Stimulated activated naive CD8-positive, alpha-beta T cell treated with anti-CD3 and anti-CD28 coated beads, Interleukin-15, amount 100 ng/mL, for 72 hours (primary cell): ENCODE results near the gene CACTIN.

Experiments used
- ATAC-seq: fragments of 150-1000 bp; cut with Tn5 transposase; 2 replicates; pipeline ENCODE4 v1.10.0; 2021; ENCODE audit warnings: mild to moderate bottlenecking, moderate library complexity
- DNase-seq, 2 donors: peaks; one replicate each; pipeline ENCODE4 v3.0.0; 2021 to 2022
- H3K27ac Mint-ChIP-seq, 2 donors: one replicate each; pipeline ENCODE4 v1.8.0; 2022; ENCODE audit warnings: mild to moderate bottlenecking in 2 of 2, mixed read lengths in 2 of 2, moderate library complexity in 2 of 2
- H3K27me3 Mint-ChIP-seq: one replicate; pipeline ENCODE4 v1.8.0; 2022; ENCODE audit warnings: mixed read lengths
- H3K4me1 Mint-ChIP-seq: one replicate; pipeline ENCODE4 v1.8.0; 2022; ENCODE audit warnings: mild to moderate bottlenecking, mixed read lengths
- H3K4me3 Mint-ChIP-seq, 2 donors: one replicate each; pipeline ENCODE4 v1.8.0; 2022; ENCODE audit warnings: mild to moderate bottlenecking in 2 of 2, mixed read lengths in 2 of 2, moderate library complexity in 1 of 2
- H3K9me3 Mint-ChIP-seq, 2 donors: one replicate each; pipeline ENCODE4 v1.8.0; 2022; ENCODE audit warnings: mixed read lengths in 2 of 2

Gene CACTIN

GRCh38 chr19:3627351-3627723 lies 747 bp upstream of the CACTIN start:
- Mint-ChIP-seq H3K27me3 (no peaks in the 10 kb centered on the region), H3K4me1 (peaks cover 35% of the 10 kb centered on the region), H3K9me3 (no peaks in the 10 kb centered on the region), H3K27ac (no peak overlapping the region), H3K4me3 (peak overlapping the region; percentile 94 to 100)
- DNase-seq (no peak), ATAC-seq (no peak)

GRCh38 chr19:3625996-3626472 lies 556 bp downstream of the CACTIN start:
- Mint-ChIP-seq H3K27me3 (no peaks in the 10 kb centered on the region), H3K4me3 (peak overlapping the region; percentile 94 to 100), H3K9me3 (no peaks in the 10 kb centered on the region), H3K27ac (peak overlapping the region; percentile 99 to 100), H3K4me1 (peaks cover 35% of the 10 kb centered on the region)
- no peak for DNase-seq
- peak; percentile 21 for ATAC-seq

GRCh38 chr19:3623716-3624115 lies 2.9 kb downstream of the CACTIN start:
- Mint-ChIP-seq H3K4me1 (peaks cover 35% of the 10 kb centered on the region), H3K4me3 (no peak overlapping the region), H3K27ac (no peak overlapping the region), H3K9me3 (no peaks in the 10 kb centered on the region), H3K27me3 (no peaks in the 10 kb centered on the region)
- DNase-seq, result no peak
- ATAC-seq, result no peak

- no peak for ATAC-seq
- peaks cover 46% of the 10 kb centered on the region for H3K4me1 Mint-ChIP-seq
Observed at GRCh38 chr19:3622224-3622623, 4.4 kb downstream of the CACTIN start.

GRCh38 chr19:3621689-3622088 lies 4.9 kb downstream of the CACTIN start:
- no peak overlapping the region for H3K4me3 Mint-ChIP-seq
- no peaks in the 10 kb centered on the region for H3K27me3 Mint-ChIP-seq
- peaks cover 45% of the 10 kb centered on the region for H3K4me1 Mint-ChIP-seq
- H3K27ac Mint-ChIP-seq, result no peak overlapping the region
- H3K9me3 Mint-ChIP-seq, result no peaks in the 10 kb centered on the region
- no peak for DNase-seq
- no peak for ATAC-seq

More at GRCh38 chr19:3622224-3622623, 4.4 kb downstream of the CACTIN start:
- no peak overlapping the region for H3K4me3 Mint-ChIP-seq
- no peaks in the 10 kb centered on the region for H3K9me3 Mint-ChIP-seq
- peak overlapping the region in 1 of 2 donors; percentile 52 for H3K27ac Mint-ChIP-seq
- H3K27me3 Mint-ChIP-seq, result no peaks in the 10 kb centered on the region
- no peak for DNase-seq

GRCh38 chr19:3620817-3621547 lies 5.6 kb downstream of the CACTIN start:
- DNase-seq (no peak), ATAC-seq (no peak)
- H3K9me3 Mint-ChIP-seq, result no peaks in the 10 kb centered on the region
- no peaks in the 10 kb centered on the region for H3K27me3 Mint-ChIP-seq
- no peak overlapping the region for H3K27ac Mint-ChIP-seq
- H3K4me1 Mint-ChIP-seq, result peaks cover 38% of the 10 kb centered on the region
- H3K4me3 Mint-ChIP-seq, result no peak overlapping the region

GRCh38 chr19:3620145-3620816 lies 6.3 kb downstream of the CACTIN start:
- no peaks in the 10 kb centered on the region for H3K27me3 Mint-ChIP-seq
- no peaks in the 10 kb centered on the region for H3K9me3 Mint-ChIP-seq
- H3K4me3 Mint-ChIP-seq, result no peak overlapping the region
- ATAC-seq (no peak), DNase-seq (no peak)
- H3K27ac Mint-ChIP-seq, result no peak overlapping the region
- peaks cover 31% of the 10 kb centered on the region for H3K4me1 Mint-ChIP-seq

- DNase-seq, result no peak
- ATAC-seq, result peak; percentile 38
- Mint-ChIP-seq H3K27ac (peak overlapping the region in 1 of 2 donors; percentile 59), H3K4me3 (no peak overlapping the region), H3K27me3 (no peaks in the 10 kb centered on the region), H3K9me3 (no peaks in the 10 kb centered on the region), H3K4me1 (peaks cover 25% of the 10 kb centered on the region)
Observed at GRCh38 chr19:3619631-3620012, 7.0 kb downstream of the CACTIN start.

GRCh38 chr19:3618811-3619630 lies 7.6 kb downstream of the CACTIN start:
- H3K27me3 Mint-ChIP-seq, result no peaks in the 10 kb centered on the region
- DNase-seq, result no peak
- peak overlapping the region in 1 of 2 donors; percentile 86 for H3K27ac Mint-ChIP-seq
- no peaks in the 10 kb centered on the region for H3K9me3 Mint-ChIP-seq
- ATAC-seq, result no peak
- no peak overlapping the region for H3K4me3 Mint-ChIP-seq
- peaks cover 19% of the 10 kb centered on the region for H3K4me1 Mint-ChIP-seq

- H3K4me3 Mint-ChIP-seq, result no peak overlapping the region
- no peaks in the 10 kb centered on the region for H3K9me3 Mint-ChIP-seq
- ATAC-seq, result peak; percentile 40
- no peak overlapping the region for H3K27ac Mint-ChIP-seq
- H3K27me3 Mint-ChIP-seq, result no peaks in the 10 kb centered on the region
- peak; percentile 57 to 64 for DNase-seq
- H3K4me1 Mint-ChIP-seq, result peaks cover 16% of the 10 kb centered on the region
Observed at GRCh38 chr19:3618144-3618810, 8.3 kb downstream of the CACTIN start.

- Mint-ChIP-seq H3K9me3 (no peaks in the 10 kb centered on the region), H3K4me1 (peaks cover 16% of the 10 kb centered on the region), H3K27ac (no peak overlapping the region), H3K27me3 (no peaks in the 10 kb centered on the region), H3K4me3 (peak overlapping the region in 1 of 2 donors; percentile 29)
- no peak for ATAC-seq
- no peak for DNase-seq
Observed at GRCh38 chr19:3617463-3617862, 9.1 kb downstream of the CACTIN start.

- H3K4me3 Mint-ChIP-seq, result no peak overlapping the region
- no peaks in the 10 kb centered on the region for H3K27me3 Mint-ChIP-seq
- DNase-seq (no peak), ATAC-seq (no peak)
- H3K4me1 Mint-ChIP-seq, result peaks cover 16% of the 10 kb centered on the region
- peak overlapping the region; percentile 33 to 83 for H3K27ac Mint-ChIP-seq
- H3K9me3 Mint-ChIP-seq, result no peaks in the 10 kb centered on the region
Observed at GRCh38 chr19:3615524-3616135, 11.0 kb downstream of the CACTIN start.

- peak overlapping the region in 1 of 2 donors; percentile 83 for H3K27ac Mint-ChIP-seq
- no peak for ATAC-seq
- peaks cover 16% of the 10 kb centered on the region for H3K4me1 Mint-ChIP-seq
- H3K4me3 Mint-ChIP-seq, result no peak overlapping the region
- H3K27me3 Mint-ChIP-seq, result no peaks in the 10 kb centered on the region
- no peak for DNase-seq
- no peaks in the 10 kb centered on the region for H3K9me3 Mint-ChIP-seq
Observed at GRCh38 chr19:3614858-3615505, 11.6 kb downstream of the CACTIN start.

GRCh38 chr19:3613818-3614661 lies 12.6 kb downstream of the CACTIN start:
- ATAC-seq, result peak; percentile 13
- no peaks in the 10 kb centered on the region for H3K9me3 Mint-ChIP-seq
- no peaks in the 10 kb centered on the region for H3K27me3 Mint-ChIP-seq
- no peak overlapping the region for H3K27ac Mint-ChIP-seq
- no peak for DNase-seq
- no peak overlapping the region for H3K4me3 Mint-ChIP-seq
- peaks cover 16% of the 10 kb centered on the region for H3K4me1 Mint-ChIP-seq
